GM19035 (cell line): ENCODE results near the gene SMG6.
"Not testable (repeated sequence)": the region's sequence is repeated elsewhere in the genome, so short reads cannot be mapped to it uniquely, and the experiment has no call there.

Experiments used
- ATAC-seq: cut with Tn5 transposase; IDR thresholded peaks from one replicate; pipeline ENCODE4 v1.9.1; 2021; ENCODE audit not compliant: unreplicated experiment

Gene SMG6

GRCh38 chr17:2309338-2310154 lies 6.0 kb upstream of the SMG6 start:
- no peak for ATAC-seq

- no peak for ATAC-seq
These were observed 1.3 kb upstream of the SMG6 start for GRCh38 chr17:2304931-2305330.

- peak; percentile 17 for ATAC-seq
These were observed 794 bp downstream of the SMG6 start for GRCh38 chr17:2302778-2303203.

- no peak for ATAC-seq
These were observed 3.8 kb downstream of the SMG6 start for GRCh38 chr17:2299756-2300155.

- no peak for ATAC-seq
These were observed 4.4 kb downstream of the SMG6 start for GRCh38 chr17:2299136-2299535.

DNA sequence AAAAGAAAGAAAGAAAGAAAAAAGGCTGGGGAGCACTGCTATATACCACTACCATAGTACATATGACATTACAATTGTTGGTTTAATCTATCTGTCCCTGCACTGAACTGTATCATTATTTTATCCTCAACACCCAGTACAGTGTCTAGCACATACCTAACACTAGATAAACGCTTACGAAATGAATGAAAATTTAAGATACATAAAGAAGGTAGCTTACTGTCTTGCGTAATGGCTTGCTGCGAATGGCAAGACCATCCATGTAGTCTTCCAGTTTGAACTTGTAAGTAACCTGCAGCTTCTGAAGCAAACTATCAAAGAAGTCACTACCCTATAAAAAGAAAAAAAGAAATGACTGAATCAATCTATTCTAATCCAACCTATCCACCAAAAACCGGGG lies 6.6 kb downstream of the SMG6 start:
- ATAC-seq, result no peak

DNA sequence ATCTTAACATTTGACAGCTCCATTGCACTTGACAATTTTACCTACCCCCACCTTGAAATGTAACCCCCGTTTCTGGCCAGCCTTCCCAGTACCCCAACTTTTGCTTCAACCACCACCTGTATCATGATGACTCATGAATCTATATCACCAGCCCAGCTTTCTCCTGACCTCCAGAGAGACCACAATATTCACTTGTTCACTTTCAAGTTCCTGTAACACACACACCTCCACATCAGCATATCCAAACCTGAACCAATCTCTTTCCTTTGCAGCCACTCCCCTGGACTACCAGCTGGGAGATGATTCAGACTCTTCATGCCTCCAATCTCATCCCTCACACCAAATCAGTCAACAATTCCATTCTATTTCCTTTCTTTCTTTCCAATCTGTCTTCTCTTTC lies 8.0 kb downstream of the SMG6 start:
- ATAC-seq, result no peak

GRCh38 chr17:2292100-2292499 lies 11.5 kb downstream of the SMG6 start:
- no peak for ATAC-seq

- no peak for ATAC-seq
These were observed 13.6 kb downstream of the SMG6 start for GRCh38 chr17:2289878-2290478.

DNA sequence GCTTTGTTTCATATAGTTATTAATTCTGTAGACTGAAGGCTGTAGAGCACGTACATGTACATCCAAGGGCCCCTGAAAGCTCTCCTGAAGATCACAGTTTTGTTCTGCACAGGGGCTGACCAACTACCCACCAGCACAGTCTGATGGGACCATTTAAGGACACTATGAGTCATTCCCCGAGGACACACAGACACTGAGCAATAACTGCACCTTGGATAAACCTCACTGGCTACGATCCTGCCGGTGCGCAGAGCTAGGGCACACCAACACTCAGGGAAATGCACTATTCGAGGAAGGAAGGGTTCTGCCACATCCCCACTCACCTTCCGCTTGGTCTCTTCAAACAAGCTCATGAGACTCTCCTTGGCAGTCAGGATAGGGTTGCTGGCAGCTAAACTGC lies 20.3 kb downstream of the SMG6 start:
- no peak for ATAC-seq

- no peak for ATAC-seq
These were observed 21.2 kb downstream of the SMG6 start for GRCh38 chr17:2282297-2282873.

DNA sequence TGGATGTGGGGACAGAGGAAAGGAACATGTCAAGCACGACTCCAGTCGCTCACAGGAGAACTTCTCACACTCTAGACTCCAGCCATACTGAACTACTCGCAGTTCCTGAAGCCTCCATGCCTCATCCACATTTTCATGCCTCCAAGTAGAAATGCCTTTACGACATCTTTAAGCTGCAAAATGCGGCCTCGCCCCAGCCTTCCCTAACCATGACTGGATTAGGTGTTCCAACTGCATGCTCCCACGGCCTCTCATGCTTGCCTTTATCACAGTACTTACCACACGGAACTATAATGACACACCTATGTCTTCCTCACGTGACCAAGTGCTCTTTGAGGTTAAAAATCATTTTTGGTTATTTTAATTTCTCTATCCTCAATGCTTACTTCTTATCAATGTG lies 23.9 kb downstream of the SMG6 start:
- no peak for ATAC-seq

DNA sequence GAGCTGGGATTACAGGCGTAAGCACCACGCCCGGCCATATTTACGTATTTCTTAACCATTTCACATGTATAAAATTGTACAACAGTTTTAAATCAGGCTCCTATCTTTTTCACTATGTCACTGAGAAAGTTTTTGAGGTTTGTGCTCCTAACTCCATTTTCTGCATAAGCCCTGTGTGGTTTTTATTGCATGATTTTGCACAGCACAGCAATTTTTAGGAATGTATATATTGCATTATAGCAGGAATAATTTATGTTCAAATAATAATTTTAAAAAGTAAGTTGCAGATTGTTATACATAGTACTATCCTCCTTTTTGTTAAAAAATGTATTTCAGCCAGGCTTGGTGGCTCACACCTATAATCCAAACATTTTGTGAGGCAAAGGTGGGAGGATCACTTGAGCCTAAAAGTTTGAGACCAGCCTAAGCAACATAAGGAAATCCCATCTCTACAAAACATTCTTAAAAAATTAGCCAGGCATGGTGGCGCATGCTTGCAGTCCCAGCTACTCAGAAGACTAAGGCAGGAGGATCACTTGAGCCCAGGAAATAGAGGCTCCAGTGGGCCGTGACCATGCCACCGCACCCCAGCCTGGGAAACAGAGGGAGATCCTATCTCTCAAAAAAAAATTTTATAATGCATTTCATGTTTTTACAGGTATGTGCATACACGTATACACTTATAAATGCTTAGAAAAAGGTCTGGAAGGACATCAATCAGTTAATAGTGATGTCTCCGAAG lies 26.0 kb downstream of the SMG6 start:
- no peak for ATAC-seq

DNA sequence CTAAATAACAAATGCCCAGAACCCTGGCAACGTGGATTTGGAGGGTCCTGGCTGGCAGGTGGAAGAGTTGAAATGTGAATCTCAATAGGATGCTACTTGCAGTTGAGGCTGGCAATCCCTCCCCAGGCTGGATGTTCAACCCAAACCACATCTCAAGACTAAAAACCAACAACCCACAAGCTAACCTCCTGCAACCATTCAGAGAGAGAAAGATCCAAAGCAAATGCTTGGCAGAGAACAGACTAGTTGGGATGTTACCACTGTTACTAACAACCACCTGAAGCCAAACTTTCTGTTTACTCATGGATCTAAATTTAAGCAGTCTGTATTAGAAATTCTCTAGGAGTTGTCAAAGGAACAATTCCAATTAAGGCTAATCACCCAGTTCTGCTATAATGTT lies 27.9 kb downstream of the SMG6 start:
- no peak for ATAC-seq

DNA sequence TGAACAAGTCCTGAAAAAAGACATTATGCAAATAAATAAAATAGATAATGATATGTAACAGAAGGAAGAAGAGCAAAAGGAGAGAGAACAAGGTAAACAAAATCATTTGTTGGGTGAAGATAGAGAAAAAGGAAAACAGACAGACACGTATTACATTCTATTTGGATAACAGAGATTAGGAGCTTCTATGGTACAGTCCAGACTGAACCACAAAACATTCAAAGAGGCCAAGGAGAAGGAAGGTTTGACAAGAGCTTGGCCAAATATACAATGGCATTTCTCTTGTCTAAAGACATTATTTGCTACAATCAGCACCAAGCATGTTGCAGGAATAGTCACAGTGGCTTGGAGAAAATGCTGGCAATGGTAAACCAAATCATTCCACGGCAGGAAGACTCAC lies 29.2 kb downstream of the SMG6 start:
- ATAC-seq, result no peak

DNA sequence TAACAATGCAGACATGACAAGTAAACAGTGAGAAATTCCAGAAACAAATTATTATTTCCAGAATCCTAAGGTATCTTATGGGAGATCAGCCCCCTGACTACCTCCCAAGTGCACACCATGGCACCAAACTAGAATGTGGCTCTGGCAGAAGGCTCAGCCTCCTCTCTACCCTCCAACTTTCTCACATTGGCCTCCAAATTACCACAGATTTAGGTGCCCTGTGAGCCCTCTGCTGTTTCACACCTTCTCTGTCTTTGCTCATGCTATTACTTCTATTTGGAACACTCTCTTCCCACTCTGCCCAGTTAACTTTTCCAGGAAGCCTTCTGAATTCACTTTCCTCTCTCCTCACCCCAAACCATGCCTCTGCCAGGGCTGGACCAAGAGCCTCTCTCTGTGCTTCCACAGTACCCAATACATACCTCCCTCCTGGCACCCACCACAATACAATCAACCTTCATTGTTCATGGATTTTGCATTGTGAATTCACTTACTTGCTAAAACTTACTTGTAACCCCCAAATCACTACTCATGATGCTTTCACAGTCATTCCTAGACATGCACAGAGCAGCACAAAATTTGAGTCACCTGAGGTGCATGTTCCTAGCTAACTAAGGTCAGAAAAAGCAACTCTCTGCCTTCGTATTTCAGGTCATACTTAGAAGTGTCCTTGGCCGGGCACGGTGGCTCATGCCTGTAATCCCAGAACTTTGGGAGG lies 31.4 kb downstream of the SMG6 start:
- no peak for ATAC-seq

- ATAC-seq, result no peak
These were observed 36.2 kb downstream of the SMG6 start for GRCh38 chr17:2267354-2267753.

- peak; percentile 27 for ATAC-seq
These were observed 36.7 kb downstream of the SMG6 start for GRCh38 chr17:2266865-2267228.

GRCh38 chr17:2266045-2266864 lies 37.3 kb downstream of the SMG6 start:
- ATAC-seq, result peak; percentile 74

DNA sequence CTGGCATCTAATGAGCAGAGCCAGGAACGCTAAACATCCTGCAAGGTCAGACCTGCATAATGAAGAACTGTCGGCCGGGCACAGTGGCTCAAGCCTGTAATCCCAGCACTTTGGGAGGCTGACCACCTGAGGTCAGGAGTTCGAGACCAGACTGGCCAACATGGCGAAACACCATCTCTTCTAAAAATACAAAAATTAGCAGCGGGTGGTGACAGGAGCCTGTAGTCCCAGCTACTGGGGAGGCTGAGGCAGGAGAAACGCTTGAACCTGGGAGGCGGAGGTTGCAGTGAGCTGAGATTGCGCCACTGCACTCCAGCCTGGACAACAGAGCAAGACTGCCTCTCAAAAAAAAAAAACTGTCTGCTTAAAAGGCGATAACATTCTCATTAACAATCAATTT lies 38.4 kb downstream of the SMG6 start:
- not testable (repeated sequence) for ATAC-seq
